Left kidney (tissue), 8 donors: ENCODE data around the gene KIF4A. TPM values are rescaled to one million over a fixed set of nuclear protein-coding genes. Genes with fewer than 3 reads are reported as not detected.
"Not testable (repeated sequence)": the region's sequence is repeated elsewhere in the genome, so short reads cannot be mapped to it uniquely, and the experiment has no call there.

Experiments used
- DNase-seq: peaks from one replicate; pipeline ENCODE4 v3.0.0-alpha.2; 2013
- long read RNA-seq, 8 donors: transcript quantifications; one replicate each; lab custom pipeline, GENCODE V29; 2026
- polyA plus RNA-seq: library from polyadenylated mRNA; unstranded; fragments of 120-200 nt; gene quantifications from one replicate; pipeline ENCODE4 v1.2.1, GENCODE V29; 2013; ENCODE audit not compliant: insufficient read length

KIF4A gene
- polyA plus RNA-seq, result 26.0 TPM
- long read RNA-seq, donor 1, result 0 reads
- long read RNA-seq, donor 2, partial matches to known transcripts, result 0 of 1 reads
- long read RNA-seq, donor 2, other reads (novel, unspliced or antisense), result 0 of 1 reads
- long read RNA-seq, donor 3, full-length matches to known transcripts, result 1 of 1 reads
- long read RNA-seq, donor 3, partial matches to known transcripts, result 0 of 1 reads
- long read RNA-seq, donor 3, other reads (novel, unspliced or antisense), result 0 of 1 reads
- long read RNA-seq, donor 4, result 0 reads
- long read RNA-seq, donor 5, result 0 reads
- long read RNA-seq, donor 6, partial matches to known transcripts, result 12 of 12 reads
- long read RNA-seq, donor 6, other reads (novel, unspliced or antisense), result 0 of 12 reads
- long read RNA-seq, donor 7, result 0 reads
- long read RNA-seq, donor 8, full-length matches to known transcripts, result 1 of 1 reads
- long read RNA-seq, donor 8, partial matches to known transcripts, result 0 of 1 reads
- long read RNA-seq, donor 8, other reads (novel, unspliced or antisense), result 0 of 1 reads

GRCh38 chrX:70289793-70290770 lies at the start of gene KIF4A, which contains the start of gene PDZD11:
TSS of gene KIF4A (plus strand) at chrX:70290104. CDS start at chrX:70290459, 355 bp downstream.
TSS of gene PDZD11 (minus strand) at chrX:70289927. CDS start at chrX:70289341, 586 bp downstream.
- peak; percentile 75 for DNase-seq

DNA sequence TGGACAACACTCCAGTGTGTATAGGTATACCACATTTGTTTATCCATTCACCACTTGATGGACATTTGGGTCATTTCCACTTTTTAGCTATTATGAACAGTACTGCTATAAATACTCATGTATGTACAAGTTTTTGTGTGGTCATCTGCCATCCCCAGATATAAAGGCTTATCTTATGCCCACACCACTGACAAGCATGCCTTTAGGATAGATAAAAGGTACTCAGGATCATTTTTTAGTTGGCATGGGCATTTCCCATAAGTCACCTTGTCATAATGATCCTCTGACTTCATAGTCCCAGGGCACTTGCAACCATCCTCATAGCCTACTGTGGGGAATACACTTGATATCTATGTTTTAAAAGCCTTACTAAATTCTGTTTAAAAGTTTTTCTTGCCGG lies 49.2 kb upstream of the KIF4A start:
- DNase-seq, result no peak

DNA sequence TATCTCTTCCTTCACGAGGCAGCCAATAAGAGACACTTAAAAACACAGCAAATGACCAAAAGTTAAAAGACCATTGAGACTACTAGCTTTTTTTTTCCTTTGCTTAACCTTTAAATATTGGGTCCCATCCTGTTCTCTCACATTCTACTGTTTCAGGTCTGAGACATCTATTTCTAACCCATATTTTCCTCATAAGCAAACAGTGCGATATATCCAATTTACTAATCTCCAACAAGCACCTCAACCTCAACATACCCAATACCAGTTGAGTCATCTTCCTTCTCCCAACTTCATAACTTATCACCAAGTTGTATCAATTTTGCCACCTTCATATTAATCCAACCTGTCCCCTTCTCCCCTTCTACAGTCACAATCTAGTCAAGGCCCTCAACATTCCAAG lies 48.4 kb upstream of the KIF4A start:
- DNase-seq, result no peak

DNA sequence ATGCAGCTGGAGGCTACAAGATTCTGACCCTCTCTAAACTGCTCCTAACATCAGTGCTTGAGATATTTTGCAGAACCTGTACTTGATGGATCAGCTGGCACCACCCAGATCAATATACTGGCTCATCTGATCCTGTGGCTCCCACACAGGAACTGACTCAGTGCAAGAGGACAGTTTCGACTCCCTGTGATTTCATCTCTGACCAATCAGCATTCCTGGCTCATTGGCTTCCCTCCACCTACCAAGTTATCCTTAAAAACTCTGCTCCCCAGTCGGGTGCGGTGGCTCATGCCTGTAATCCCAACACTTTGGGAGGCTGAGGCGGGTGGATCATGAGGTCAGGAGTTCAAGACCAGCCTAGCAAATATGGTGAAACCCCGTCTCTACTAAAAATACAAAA lies 46.3 kb upstream of the KIF4A start:
- not testable (repeated sequence) for DNase-seq

- no peak for DNase-seq
Measured at GRCh38 chrX:70244881-70245280, 45.0 kb upstream of the KIF4A start.

- DNase-seq, result no peak
Measured at GRCh38 chrX:70247252-70247651, 42.7 kb upstream of the KIF4A start.

DNA sequence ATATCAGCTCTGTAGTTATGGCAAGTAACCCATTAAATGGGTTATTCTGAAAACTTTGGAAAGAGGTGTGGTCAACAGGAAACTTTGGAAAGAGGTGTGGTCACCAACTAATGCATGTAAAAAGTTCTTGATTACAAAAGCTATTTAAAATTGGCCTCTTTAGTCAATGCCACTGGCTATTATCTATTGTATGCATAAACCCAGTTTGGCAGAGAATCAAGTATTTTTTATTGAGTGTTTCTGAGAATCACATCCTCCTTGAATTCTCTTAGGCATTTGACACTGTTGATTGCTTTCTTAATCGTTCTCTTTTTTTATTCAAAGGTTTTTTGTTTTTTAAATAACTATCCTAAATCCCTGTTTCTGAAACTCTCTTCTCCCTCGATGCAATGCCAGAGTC lies 37.4 kb upstream of the KIF4A start:
- DNase-seq, result no peak

GRCh38 chrX:70253377-70254062 lies 36.4 kb upstream of the KIF4A start:
- DNase-seq, result no peak

- no peak for DNase-seq
Measured at GRCh38 chrX:70254063-70254400, 35.9 kb upstream of the KIF4A start.

DNA sequence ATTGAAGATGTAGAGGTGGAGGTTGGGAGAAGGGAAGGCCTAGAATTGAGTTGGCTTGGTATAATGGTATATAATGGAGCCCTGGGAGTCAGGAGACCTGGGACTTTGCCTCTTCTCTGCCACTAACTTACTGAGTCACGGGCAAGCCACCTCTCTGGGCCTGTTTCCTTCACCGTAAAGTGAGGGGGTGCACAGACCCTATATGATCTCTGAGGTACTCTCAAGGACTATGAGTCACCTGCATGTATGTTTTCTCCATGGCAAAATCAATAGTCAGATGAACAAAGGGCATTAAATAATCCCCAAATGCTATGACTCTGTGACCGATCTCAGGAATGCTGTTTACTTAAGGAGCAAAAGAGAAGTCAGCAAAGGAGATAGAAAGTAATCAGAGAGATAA lies 35.0 kb upstream of the KIF4A start:
- DNase-seq, result no peak

DNA sequence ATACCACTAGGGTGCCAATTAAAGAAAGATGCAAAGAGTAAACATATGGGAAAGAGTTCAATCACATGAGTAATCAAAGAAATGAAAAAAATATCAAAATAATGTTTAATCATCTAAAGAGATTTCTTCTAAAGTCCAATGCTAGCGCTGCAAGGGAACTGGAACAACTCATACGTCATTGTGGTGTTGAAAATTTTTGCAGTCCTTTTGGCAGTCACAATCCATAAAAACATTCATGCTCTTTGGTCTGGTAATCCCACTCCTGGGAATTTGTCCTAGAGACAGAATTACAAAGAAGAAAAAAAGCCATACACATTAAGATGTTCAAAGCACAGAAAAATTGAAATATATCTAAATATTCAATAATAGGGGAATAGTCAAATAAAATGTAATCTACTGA lies 34.5 kb upstream of the KIF4A start:
- no peak for DNase-seq

DNA sequence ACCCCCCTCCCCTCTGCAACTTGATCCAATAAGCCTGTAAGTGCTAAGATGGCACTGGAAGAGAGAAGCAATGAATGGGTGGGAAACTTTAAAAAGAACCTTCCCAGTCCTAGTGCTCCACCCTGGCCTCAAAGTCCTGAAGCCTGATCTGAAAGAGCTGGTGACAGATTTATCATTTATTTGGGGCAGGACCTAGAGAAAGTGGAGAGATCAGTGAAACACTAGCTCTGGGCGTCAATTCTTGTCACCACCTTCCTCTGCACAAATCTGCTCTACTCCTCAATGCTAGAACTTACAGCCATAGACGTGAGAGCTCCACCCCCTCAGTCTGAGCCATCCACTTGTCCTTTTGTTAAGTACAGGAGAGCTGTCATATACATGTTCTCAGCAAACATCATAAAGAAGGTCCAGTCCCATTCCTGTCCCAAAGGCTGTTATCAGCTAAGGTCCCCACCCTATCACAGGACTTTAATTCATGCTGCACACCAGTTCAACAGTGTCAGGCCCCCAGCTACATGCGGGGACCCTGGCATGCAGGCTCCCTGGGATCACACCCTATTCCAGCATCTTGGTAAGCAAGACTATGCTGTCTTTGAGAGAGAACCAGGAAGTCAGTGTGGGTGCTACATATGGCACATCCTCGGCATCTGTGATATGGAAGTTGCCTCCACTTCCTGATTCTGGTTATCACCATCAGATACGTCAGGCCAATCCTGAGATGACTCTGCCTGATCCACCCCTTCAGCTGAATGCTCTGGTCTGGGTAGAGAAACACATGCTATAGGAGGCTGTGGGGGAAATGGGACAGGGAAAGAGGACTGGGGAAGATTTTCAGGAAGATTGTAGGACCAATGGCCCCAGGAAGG lies 32.2 kb upstream of the KIF4A start:
- DNase-seq, result no peak

- no peak for DNase-seq
Measured at GRCh38 chrX:70260104-70260503, 29.8 kb upstream of the KIF4A start, which contains the start of gene P2RY4. TSS of gene P2RY4 (minus strand) at chrX:70260204. CDS start at chrX:70259624, 580 bp downstream.

- DNase-seq, result peak; percentile 18
Measured at GRCh38 chrX:70262952-70263567, 26.8 kb upstream of the KIF4A start.

DNA sequence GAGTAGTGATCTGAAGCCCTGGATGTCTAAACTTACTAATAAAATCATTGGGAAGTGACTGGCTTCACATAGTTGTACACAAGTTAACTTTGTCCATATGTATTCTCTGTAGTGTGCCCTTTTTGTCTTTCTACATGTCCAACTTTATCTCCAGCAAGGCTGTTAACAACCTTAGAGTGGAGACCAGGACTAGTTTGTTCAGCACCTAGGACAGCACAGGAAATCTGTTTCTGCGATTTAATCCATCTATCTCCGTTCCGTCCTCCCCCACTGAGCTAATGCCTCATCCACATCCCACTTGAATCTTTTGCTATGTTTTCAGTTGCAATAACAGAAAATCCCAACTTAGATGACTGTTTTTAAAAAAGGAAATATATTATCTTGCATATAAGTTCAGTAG lies 25.1 kb upstream of the KIF4A start:
- no peak for DNase-seq

GRCh38 chrX:70268034-70268433 lies 21.9 kb upstream of the KIF4A start, which contains the start of gene ARR3:
TSS of gene ARR3 (plus strand) at chrX:70268334. CDS start at chrX:70269386, 1,052 bp downstream.
- no peak for DNase-seq

DNA sequence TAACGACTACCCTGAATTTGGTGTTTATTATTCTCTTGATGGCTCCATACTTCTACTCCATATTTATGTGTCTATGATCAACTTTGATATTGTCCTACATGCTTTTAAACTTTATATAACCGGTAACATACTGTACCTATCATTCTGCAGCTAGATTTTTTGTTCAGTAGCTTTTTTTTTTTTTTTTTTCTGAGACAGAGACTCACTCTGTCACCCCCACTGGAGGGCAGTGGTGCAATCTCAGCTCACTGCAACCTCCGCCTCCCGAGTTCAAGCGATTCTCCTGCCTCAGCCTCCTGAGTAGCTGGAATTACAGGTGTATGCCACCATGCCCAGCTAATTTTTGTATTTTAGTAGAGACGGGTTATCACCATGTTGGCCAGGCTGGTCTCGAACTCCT lies 15.9 kb upstream of the KIF4A start:
- DNase-seq, result not testable (repeated sequence)

- DNase-seq, result no peak
Measured at GRCh38 chrX:70279081-70279480, 10.8 kb upstream of the KIF4A start.

GRCh38 chrX:70280573-70280972 lies 9.3 kb upstream of the KIF4A start:
- no peak for DNase-seq

- DNase-seq, result no peak
Measured at GRCh38 chrX:70281951-70282350, 8.0 kb upstream of the KIF4A start, which contains the start of gene RAB41. TSS of gene RAB41 (plus strand) at chrX:70282172. CDS start at chrX:70282218, 46 bp downstream.
